PFSK-1 (cell line): ENCODE measurements around the gene GPR42.

Experiments
- FOXP2 ChIP-seq: optimal IDR thresholded peaks from 2 replicates; pipeline ENCODE3; 2011; ENCODE audit warnings: borderline replicate concordance, control low read depth, inconsistent platforms; ENCODE audit not compliant: insufficient read depth; ENCODE audit errors: extremely low read length, extremely low read depth
- POLR2AphosphoS5 ChIP-seq: IDR thresholded peaks from 2 replicates; pipeline ENCODE4 v1.6.1; 2012; ENCODE audit warnings: low read depth, mild to moderate bottlenecking, control low read depth, low read length, moderate library complexity
- SIN3A ChIP-seq: IDR thresholded peaks from 2 replicates; pipeline ENCODE4 v1.6.1; 2012; ENCODE audit warnings: mild to moderate bottlenecking, low read length, moderate library complexity, borderline replicate concordance; ENCODE audit not compliant: insufficient read depth
- TAF1 ChIP-seq: IDR thresholded peaks from 2 replicates; pipeline ENCODE4 v1.6.1; 2012; ENCODE audit warnings: low read length, control low read depth, borderline replicate concordance; ENCODE audit not compliant: insufficient read depth
- TF ChIP-seq, protein P1 (sequence below), 2 experiments: IDR thresholded peaks; 2 replicates each; pipeline versions ENCODE4 v1.6.1 to v1.8.0; 2011 to 2012; ENCODE audit warnings: low read depth in 2 of 2, low read length in 2 of 2, control low read depth in 1 of 2, inconsistent platforms in 1 of 2, mild to moderate bottlenecking in 1 of 2, moderate library complexity in 1 of 2; ENCODE audit not compliant: insufficient read depth in 1 of 2

The GPR42 gene

DNA sequence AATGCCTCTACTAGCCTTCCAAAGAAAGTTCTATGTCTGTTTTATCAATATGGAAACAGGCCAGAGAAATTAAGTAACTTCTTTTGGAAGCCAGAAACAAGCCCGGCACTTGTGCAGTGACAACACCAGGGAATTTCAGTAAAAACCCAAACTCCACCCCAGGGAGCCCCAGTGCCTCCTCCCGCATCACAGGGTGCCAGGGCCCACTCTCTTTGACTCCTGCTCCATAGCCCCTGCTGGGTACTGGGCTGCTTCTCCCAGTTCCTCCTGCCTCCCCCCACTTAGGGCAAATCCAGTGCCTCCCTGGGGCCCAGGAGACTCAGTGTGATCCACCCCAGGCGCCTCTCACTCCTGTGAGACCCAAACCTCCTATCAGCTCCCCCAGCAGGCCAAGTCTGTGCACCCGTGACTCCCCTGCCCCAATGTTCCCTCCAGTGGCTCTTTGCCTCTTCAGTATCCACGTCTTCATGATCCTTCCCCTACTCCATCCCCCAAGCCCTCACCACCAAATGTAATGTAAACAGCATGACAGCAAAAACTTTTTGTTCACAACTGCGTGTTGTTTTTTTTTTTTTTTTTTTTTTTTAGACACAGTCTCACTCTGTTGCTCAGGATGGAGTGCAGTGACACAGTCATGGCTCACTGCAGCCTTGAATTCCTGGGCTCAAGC lies 14.9 kb upstream of the GPR42 start:
- no peak for TF ChIP-seq FOXP2

DNA sequence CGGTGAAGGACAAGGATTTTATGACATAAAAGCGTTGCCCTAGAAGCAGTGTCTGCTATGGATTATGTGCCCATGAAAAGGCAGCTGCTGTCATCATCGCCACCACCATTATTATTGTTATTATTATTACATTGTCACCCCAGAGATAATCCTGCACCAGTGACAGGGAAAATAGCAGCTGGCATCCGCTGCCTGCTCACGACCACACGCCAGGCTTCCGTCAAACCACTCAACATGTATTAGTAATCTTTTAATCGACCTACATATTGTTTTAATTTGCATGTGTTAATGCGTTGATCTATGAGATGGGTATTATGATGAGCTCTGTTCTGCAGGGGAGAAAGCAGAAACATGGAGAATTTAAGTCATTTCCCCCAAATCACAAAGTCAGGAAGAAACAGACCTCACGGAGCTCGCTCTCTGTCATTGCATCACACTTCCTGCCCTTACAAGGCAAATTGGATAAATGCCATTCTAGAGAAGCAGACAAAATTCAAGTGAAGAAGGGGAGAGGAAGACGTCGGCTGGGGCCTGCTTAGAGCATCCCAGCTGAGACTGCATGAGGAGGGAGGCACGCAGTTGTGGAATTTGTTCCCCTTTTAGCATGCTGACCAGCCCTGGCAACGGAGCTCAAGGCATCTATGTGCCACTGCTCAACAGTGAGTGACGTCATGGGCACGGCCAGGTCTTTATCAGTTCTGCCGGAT lies 12.8 kb upstream of the GPR42 start, which contains the start of gene FFAR3:
TSS of gene FFAR3 (plus strand) at position 594 of the 707 bp plus-strand sequence. CDS start 431 bp downstream, outside the sequence.
- TF ChIP-seq, protein P1, sequence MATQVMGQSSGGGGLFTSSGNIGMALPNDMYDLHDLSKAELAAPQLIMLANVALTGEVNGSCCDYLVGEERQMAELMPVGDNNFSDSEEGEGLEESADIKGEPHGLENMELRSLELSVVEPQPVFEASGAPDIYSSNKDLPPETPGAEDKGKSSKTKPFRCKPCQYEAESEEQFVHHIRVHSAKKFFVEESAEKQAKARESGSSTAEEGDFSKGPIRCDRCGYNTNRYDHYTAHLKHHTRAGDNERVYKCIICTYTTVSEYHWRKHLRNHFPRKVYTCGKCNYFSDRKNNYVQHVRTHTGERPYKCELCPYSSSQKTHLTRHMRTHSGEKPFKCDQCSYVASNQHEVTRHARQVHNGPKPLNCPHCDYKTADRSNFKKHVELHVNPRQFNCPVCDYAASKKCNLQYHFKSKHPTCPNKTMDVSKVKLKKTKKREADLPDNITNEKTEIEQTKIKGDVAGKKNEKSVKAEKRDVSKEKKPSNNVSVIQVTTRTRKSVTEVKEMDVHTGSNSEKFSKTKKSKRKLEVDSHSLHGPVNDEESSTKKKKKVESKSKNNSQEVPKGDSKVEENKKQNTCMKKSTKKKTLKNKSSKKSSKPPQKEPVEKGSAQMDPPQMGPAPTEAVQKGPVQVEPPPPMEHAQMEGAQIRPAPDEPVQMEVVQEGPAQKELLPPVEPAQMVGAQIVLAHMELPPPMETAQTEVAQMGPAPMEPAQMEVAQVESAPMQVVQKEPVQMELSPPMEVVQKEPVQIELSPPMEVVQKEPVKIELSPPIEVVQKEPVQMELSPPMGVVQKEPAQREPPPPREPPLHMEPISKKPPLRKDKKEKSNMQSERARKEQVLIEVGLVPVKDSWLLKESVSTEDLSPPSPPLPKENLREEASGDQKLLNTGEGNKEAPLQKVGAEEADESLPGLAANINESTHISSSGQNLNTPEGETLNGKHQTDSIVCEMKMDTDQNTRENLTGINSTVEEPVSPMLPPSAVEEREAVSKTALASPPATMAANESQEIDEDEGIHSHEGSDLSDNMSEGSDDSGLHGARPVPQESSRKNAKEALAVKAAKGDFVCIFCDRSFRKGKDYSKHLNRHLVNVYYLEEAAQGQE (IDR thresholded peaks at IDR 0.05; ENCODE audit: insufficient read depth in 1 of 2, low read depth in 2 of 2, low read length in 2 of 2) = no peak
- no peak for TF ChIP-seq POLR2AphosphoS5
- TF ChIP-seq FOXP2 = no peak
- no peak for TF ChIP-seq SIN3A
- TF ChIP-seq TAF1 = no peak

DNA sequence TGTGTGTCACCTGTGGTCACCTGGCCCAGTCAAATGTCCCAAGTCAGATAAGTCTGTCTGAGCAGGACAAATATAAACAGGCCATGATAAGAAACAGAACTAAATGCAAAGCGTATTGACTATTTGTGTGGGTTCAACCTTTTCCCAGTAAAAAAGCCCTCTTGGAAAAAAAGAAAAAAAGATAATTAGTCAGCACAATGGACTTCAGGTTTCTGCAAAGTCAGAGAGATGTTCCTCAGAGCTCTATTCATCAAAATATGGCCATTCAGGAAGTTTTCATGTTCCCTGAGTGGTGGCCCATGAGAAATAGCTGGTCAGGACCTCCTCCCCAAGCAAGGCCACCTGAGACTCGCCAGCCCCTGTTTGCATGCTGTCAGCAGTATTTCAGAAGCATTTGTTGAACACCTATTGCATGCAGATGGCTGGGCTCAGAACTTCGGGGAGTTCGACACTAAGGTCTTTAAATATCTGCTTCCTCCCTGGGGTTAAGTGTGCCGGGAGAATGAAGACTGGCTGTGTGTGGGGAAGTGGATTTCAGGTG lies 9.9 kb upstream of the GPR42 start:
- no peak for TF ChIP-seq POLR2AphosphoS5
- no peak for TF ChIP-seq FOXP2
- TF ChIP-seq, protein P1 (IDR thresholded peaks at IDR 0.05; ENCODE audit: insufficient read depth in 1 of 2, low read depth in 2 of 2, low read length in 2 of 2) = no peak
- no peak for TF ChIP-seq SIN3A
- TF ChIP-seq TAF1 = no peak

DNA sequence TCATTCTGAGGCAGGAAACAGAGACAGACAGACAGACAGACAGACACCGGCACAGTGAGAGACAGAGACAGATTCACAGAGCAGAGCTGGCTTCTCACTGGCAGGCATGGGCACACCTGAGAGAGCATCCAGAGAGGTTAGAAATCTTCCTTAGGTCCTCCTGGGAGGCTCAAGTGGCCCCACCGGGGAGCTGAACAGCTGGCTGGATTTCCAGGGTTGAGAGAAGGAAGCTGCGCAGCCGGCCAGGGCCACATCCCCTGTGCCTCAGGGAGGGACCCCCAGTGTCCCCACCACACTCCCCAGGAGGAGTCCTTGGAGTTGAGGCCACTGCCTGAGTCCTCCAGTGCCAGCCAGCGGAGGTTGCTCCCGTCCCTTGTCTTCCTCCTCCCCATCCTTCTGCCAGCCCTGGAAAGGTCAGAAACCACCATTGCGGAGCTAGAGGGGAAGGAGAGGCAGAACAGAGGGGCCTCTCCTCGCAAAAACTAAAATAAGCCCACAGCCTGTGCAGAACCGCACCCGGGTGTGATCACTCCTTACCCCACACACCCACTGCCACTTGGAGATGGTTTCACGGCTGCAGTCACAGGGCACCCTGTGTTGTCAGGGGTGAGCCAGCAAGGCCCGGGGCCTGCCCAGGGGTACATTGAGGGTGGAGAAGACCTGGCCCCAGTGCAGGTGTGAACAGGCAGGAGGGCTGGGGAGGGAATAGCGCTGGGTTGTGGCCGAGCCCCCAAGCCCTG lies 8.4 kb upstream of the GPR42 start:
- no peak for TF ChIP-seq FOXP2
- no peak for TF ChIP-seq SIN3A
- TF ChIP-seq, protein P1 (IDR thresholded peaks at IDR 0.05; ENCODE audit: insufficient read depth in 1 of 2, low read depth in 2 of 2, low read length in 2 of 2) = no peak
- TF ChIP-seq POLR2AphosphoS5 = no peak
- TF ChIP-seq TAF1 = no peak

DNA sequence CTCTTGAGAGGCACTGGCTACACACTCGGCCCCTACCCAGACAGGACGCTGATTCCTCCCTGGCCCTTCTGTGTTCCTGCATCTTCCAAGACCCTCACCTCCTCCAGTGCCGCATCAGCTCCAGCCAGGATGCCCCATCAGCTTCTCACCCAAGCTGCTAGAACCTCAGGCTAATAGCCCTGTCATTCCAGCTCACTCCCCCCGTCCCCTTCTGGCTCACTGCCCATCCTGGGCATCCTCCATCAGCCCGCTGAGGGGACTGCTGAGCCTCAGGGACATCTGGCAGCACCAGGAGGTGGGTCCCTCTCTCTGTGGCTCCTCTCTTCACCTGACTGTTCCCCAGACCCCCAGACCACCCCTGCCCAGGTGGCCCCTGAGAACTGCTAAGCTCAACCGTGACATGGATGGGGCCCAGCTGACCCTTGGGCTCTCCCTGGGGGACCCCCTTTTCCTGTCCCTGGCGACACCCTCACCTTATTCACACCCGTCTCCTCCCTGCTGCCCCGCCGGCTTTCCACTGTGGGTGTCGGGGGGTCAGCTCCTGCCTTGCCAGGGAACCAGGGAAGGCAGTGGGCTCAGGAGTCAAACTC lies 7.8 kb upstream of the GPR42 start:
- TF ChIP-seq TAF1 = no peak
- no peak for TF ChIP-seq POLR2AphosphoS5
- no peak for TF ChIP-seq SIN3A
- TF ChIP-seq, protein P1 (IDR thresholded peaks at IDR 0.05; ENCODE audit: insufficient read depth in 1 of 2, low read depth in 2 of 2, low read length in 2 of 2) = no peak
- no peak for TF ChIP-seq FOXP2
